Lung (tissue), 13 donors: ENCODE results near the gene CAPN9. TPM values are rescaled to one million over a fixed set of nuclear protein-coding genes. Genes with fewer than 3 reads are reported as not detected.

ENCODE experiments used
- ATAC-seq: fragments of 200-7000 bp; cut with Tn5 transposase; one replicate; pipeline ENCODE4 v1.9.1; 2020; ENCODE audit warnings: moderate number of reproducible peaks; ENCODE audit not compliant: insufficient read depth, low FRiP score
- DNase-seq, 3 donors: peaks; one replicate each; pipeline ENCODE4 v3.0.0-alpha.2; 2013 to 2017
- H3K27ac ChIP-seq, 2 donors: one replicate each; pipeline ENCODE4 v1.5.1; 2013; ENCODE audit warnings: mild to moderate bottlenecking in 2 of 2, moderate library complexity in 2 of 2, control low read depth in 1 of 2, inconsistent platforms in 1 of 2, low read depth in 1 of 2, low read length in 1 of 2
- H3K27me3 ChIP-seq, 3 donors: one replicate each; pipeline ENCODE4 v1.5.1; 2013; ENCODE audit warnings: low read length in 2 of 3; ENCODE audit not compliant: control insufficient read depth in 3 of 3, insufficient read depth in 3 of 3
- H3K36me3 ChIP-seq, 4 donors: one replicate each; pipeline ENCODE4 v1.5.1; 2013; ENCODE audit warnings: low read length in 4 of 4, mild to moderate bottlenecking in 1 of 4, moderate library complexity in 1 of 4; ENCODE audit not compliant: control insufficient read depth in 4 of 4, insufficient read depth in 4 of 4
- H3K4me1 ChIP-seq, 5 donors: one replicate each; pipeline ENCODE4 v1.5.1; 2013; ENCODE audit warnings: low read length in 5 of 5, mild to moderate bottlenecking in 2 of 5, moderate library complexity in 1 of 5; ENCODE audit not compliant: control insufficient read depth in 5 of 5, insufficient read depth in 5 of 5
- H3K4me3 ChIP-seq: one replicate; pipeline ENCODE4 v1.5.1; 2013; ENCODE audit warnings: mild to moderate bottlenecking, control low read depth, moderate library complexity
- H3K9ac ChIP-seq, 2 donors: one replicate each; pipeline ENCODE4 v1.5.1; 2013; ENCODE audit warnings: low read length in 2 of 2, control low read depth in 1 of 2; ENCODE audit not compliant: insufficient read depth in 1 of 2
- H3K9me3 ChIP-seq, 4 donors: one replicate each; pipeline ENCODE4 v1.5.1; 2013; ENCODE audit warnings: low read length in 3 of 4, mild to moderate bottlenecking in 1 of 4, moderate library complexity in 1 of 4; ENCODE audit not compliant: control insufficient read depth in 4 of 4, insufficient read depth in 3 of 4
- CTCF ChIP-seq: IDR thresholded peaks from 2 replicates; pipeline ENCODE4 v1.5.1; 2012; ENCODE audit warnings: mild to moderate bottlenecking; ENCODE audit errors: control extremely low read depth, extremely low read depth
- WGBS, 2 donors: extraction: QIAGEN DNeasy Blood & Tissue Kit; methylation state at CpG; one replicate each; pipeline ENCODE4 v1.1.7; 2013; 5-methylcytosine and 5-hydroxymethylcytosine counted together
- polyA plus RNA-seq, 2 donors: library from polyadenylated mRNA; stranded (reverse); fragments of 200-250 nt; gene quantifications; one replicate each; pipeline ENCODE4 v1.2.1, GENCODE V29; 2013
- small RNA-seq: library from RNA; depleted of rRNA; stranded (forward); fragments of <200 nt; gene quantifications from one replicate; pipeline ENCODE3, GENCODE V24; 2014; ENCODE audit warnings: low replicate concordance
- total RNA-seq, 2 donors: library from RNA; depleted of rRNA in 1 of 2; stranded (reverse); fragments of >200 nt in 1 of 2; gene quantifications; one replicate each; pipeline ENCODE4 v1.2.1, GENCODE V29; 2014 to 2021
- donor health status: control.
- donor health status: control.
- donor health status: Bipolar disorder and iron deficiency.
- donor health status: healthy.
- donor health status: DM: yes; HTN: yes; CAD: no.

CAPN9 gene
- total and polyA plus RNA-seq, 4 donors: 2.2 to 13.2 (median 7.6) TPM

- Histone ChIP-seq H3K27ac (peak overlapping the region; percentile 82 to 87), H3K4me3 (no peak overlapping the region), H3K4me1 (peaks cover 23 to 35% (median 32%) of the 10 kb centered on the region in 5 donors), H3K27me3 (no peaks in the 10 kb centered on the region), H3K9ac (no peak overlapping the region), H3K36me3 (peaks cover 11 to 18% (median 12%) of the 10 kb centered on the region in 4 donors), H3K9me3 (peaks cover 0 to 10% (median 2%) of the 10 kb centered on the region in 4 donors)
- ATAC-seq: peak; percentile 42
- TF ChIP-seq CTCF: no peak
- WGBS, 2 donors: 57 to 74% methylated on average over 5 of the region's 5 CpGs
- DNase-seq: peak; percentile 67 to 73 (median 68)
These were observed 104.1 kb downstream of the CAPN9 start for GRCh38 chr1:230851291-230851691.

Small RNA genes lying within 50 kb of the gene (small RNA-seq; reads per million reads assigned to genes)
- gene RNA5SP79: not detected

Other genes with a start within 250 kb of the CAPN9 start
- gene COG2, start 104.9 kb upstream of the CAPN9 start, total RNA-seq: 10 to 100 TPM; 22.6 to 41.0 TPM
- gene COG2, start 104.9 kb upstream of the CAPN9 start, polyA plus RNA-seq: 10 to 100 TPM in 1 of 2 donors, 1 to 10 TPM in 1; 8.6 to 12.4 TPM
- 1 to 10 TPM; 1.7 to 3.5 TPM for gene AGT, start 33.3 kb upstream of the CAPN9 start, total RNA-seq
- 1 to 10 TPM; 1.7 to 2.0 TPM for gene AGT, start 33.3 kb upstream of the CAPN9 start, polyA plus RNA-seq
- gene C1orf198, start 121.1 kb downstream of the CAPN9 start, total RNA-seq: 100 to 1,000 TPM in 1 of 2 donors, 10 to 100 TPM in 1; 51.9 to 109 TPM
- gene C1orf198, start 121.1 kb downstream of the CAPN9 start, polyA plus RNA-seq: 10 to 100 TPM; 25.8 to 47.5 TPM
- gene TTC13, start 231.5 kb downstream of the CAPN9 start, total RNA-seq: 10 to 100 TPM; 22.1 to 24.5 TPM
- 10 to 100 TPM in 1 of 2 donors, 1 to 10 TPM in 1; 7.9 to 12.6 TPM for gene TTC13, start 231.5 kb downstream of the CAPN9 start, polyA plus RNA-seq
- 10 to 100 TPM; 13.8 to 17.2 TPM for gene ARV1, start 231.7 kb downstream of the CAPN9 start, total RNA-seq
- gene ARV1, start 231.7 kb downstream of the CAPN9 start, polyA plus RNA-seq: 10 to 100 TPM; 17.2 to 60.3 TPM